Measurements from ENCODE around the gene RELL2.

The RELL2 gene

DNA sequence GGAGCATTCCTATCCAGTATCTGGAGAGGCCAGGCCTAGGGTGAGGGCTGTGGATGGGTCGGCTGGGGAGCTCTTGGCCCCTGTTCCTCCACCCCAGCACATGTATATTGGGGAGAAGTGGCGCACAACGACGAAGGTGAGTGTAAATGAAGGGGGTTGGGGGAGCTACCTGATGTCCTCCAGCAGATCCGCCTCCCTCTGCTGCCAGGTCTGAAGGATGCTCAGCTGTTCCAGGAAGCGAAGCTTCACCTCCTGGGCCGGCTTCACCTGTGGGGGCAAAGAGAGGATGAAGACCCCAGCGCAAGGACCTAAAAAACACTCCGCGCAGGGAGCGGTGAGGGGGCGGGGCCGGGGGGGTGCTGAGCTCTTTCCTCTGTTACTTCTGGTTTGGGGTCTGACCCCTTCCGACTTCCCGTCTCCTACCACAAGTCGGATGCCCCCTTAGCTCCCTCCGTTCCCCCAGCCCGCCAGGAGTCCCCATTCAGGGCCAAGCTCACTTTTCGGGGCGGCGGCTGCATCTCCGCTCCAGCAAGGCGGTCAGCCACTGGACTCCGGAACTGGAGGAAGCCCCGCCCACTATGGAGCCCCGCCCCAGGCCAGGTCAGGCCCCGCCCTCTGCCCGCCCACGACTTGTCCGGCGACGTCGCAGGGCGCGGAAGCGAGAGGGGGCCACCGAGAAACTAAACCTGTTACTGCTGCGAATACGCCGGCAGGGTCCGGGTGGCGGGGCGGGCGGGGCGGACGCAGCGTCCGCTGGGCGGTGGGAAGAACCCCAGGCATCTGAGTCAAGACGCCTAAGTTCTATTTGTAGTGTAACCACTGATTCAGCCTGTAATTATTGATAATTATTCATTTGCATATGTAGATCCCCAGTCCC, 14.3 kb downstream of the RELL2 start, which contains the start of gene FCHSD1:
FCHSD1 (minus strand) TSS at position 568 of the 877 bp plus-strand sequence; CDS start at position 518, 50 bp downstream.
- DNase-seq = peak; percentile 77

DNA sequence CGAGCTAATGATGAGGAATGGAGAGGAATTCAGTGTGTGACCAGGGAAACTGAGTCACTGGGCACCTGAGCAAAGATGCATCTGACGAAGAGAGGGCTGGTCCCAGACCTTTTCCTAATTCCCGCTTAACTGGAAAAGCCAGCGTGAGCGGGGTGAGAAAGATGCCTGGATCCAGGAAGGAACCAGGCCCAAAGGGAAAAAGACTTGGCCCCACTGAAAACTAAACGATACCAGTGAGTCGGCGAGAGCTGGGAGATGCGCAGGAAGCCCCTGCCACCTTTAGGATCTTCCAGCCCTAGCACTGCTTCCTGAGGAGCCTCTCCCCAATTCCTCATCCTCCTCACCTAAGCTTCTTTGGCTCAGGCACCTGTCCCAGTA, 14.9 kb downstream of the RELL2 start:
- no peak for DNase-seq

DNA sequence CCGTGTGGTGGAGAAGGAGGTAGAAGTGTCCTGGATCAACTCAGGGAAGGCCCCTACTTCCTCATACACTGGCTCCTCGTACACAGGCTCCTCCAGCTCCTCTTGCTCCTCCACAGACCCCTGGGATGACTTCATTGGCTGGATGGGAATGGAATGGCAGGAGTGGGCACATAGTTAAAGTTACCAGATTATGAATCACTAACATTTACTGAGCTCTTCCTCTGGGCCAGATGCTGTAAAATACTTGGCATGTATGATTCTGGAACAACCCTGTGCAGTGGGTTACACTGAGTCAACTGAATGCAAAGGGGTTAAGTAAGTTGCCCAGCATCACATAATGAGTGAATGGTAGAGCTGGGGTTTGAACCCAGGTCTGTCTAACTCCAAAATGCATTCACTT, 17.5 kb downstream of the RELL2 start:
- no peak for DNase-seq

DNA sequence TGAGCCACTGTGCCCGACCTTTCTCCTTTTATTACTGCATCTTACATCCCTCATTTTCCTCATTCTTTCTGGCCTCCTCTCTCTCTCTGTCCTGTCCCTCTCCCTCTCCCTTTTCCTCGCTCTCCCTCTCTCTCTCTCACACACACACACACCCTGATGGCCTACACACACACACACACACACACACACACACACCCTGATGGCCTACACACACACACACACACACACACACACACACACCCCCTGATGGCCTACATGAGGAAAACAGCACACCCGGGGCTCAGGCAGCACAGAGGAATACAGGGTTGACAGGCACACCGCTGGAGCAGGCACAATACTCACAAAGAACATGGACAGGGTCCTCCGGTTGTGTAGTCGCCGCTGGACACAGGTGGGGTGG, 18.2 kb downstream of the RELL2 start:
- no peak for DNase-seq

DNA sequence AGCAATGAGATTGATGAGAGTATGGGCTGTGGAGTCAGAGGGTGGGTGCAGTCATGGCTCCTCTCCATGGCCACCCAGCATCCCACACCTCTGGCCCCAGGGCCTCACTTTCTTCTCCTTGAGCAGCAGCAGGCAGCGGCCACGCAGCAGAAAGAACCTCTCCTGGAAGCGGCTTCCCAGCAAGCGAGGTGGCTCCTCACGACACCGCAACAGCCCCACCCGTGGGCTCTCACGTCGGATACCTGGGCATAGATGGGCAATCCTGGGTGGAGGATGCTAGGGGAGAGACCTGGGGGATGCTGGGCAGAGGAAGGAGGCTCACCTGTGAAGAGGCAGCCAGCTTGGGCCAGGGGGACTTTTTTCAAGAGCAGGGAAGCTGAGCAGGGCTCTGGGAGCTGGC, 19.6 kb downstream of the RELL2 start:
- DNase-seq = no peak

DNA sequence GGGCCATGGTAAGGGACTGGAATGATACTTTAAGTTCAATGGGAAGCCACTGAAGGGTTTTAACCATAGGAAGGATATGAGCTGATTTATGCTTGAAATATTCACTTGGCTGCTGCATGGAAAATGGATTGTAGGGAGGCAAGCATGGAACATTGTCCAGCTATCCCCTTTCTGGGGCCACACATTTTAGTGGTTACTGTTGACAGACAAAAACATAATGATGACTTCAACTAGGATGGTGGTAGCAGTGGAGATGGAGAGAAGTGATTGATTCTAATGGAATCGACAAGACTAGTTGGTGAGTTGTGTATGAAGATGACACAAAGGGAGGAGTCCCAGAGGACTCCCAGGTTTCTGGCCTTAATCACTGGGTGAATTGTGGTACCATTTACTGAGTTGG, 20.6 kb downstream of the RELL2 start:
- DNase-seq = no peak

DNA sequence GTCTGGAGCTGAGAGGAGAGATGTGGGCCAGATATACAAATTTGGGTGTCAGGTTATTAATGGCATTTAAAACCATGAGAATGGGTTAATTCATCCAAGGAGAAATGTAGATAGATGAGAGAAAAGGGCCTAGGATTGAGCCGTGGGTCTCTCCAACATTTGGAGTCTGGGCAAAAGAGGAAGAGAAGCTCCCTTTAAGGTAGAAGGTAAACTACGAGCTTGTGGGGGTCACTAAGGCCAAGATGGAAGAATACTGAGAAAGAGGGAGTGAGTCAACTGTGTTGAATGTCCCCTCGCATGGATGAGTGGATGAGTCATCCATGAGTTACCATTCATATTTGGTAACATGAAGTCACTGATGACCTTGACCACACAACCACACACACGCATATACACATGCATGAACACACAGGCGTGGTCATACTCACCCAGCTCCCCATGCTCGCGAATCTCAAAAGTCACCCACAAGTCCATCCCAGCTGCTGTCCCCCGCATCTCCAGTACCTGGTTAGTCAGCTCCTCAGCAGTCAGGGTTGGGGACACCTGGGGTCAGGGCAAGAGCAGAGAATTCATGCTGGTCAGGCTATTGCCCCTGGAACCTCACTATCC, 21.2 kb downstream of the RELL2 start:
- no peak for DNase-seq

DNA sequence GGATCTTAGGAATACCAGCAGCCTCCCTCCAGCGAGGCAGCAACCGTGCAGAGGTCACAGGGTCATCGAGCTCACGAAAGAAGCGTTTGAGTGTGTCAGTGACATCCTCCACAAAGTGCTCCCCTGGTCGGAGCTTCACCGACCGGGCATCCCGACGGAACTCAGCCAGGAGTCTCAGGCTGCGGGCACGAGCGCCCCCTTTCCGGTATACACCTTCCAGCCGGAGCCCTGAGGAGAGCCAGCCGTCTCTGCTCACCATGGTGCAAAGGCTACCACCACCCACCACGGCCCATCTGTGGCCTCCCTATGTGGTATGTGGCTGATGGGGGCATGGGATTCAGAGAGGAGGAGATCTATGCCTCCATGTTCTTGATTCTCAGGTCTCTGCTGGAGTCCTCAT, 25.2 kb downstream of the RELL2 start:
- no peak for DNase-seq

DNA sequence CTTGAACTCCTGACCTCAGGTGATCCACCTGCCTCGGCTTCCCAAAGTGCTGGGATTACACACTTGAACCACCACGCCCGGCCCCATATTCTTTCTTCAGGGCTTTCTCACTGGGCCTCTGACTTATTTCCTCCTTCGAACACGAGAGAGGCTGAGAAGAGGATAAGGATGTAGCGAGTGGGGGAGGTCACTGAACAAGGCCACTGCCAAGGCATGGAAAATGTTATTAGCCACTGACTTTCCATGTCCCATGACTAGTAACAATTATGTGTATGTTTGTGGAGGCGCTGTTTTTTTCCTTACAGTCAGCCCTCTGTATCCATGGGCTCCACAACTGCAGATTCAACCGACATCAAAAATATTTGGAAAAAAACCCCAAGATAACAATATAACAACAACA, 26.7 kb downstream of the RELL2 start:
- DNase-seq = no peak

DNA sequence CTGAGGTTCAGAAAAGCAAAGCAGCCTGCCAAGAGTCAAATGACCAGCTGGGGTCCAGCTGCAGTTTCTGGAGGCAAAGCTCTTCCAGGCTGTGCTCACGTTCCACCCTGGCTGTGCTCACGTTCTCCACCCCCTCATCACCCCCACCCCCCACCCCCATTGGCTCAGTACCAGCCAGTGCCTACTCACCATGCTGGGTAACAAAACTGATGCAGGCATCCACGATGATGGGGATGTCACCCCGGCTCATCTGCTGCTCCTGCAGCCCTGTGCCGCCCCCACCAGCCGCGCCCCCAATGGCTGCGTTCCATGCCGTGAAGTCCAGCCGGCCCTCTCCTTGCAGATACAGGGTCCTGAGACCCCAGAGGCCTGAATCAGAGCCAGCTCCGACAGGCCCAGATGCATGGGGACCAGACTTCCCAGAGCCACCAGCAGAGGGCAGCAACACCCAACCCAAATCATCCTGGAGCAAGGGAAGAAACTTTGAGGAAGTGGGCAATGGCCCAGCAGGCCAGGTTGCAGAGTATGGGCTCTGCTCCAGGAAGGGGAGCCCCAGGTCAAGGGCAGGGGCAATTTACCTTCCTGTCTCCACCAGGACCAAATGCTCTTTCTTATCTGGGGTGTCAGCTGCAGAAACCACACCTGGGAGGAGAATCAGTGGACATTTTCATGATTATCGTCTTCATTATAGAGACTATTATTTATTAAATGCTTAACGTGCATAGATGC, 28.1 kb downstream of the RELL2 start:
- DNase-seq = peak; percentile 64

DNA sequence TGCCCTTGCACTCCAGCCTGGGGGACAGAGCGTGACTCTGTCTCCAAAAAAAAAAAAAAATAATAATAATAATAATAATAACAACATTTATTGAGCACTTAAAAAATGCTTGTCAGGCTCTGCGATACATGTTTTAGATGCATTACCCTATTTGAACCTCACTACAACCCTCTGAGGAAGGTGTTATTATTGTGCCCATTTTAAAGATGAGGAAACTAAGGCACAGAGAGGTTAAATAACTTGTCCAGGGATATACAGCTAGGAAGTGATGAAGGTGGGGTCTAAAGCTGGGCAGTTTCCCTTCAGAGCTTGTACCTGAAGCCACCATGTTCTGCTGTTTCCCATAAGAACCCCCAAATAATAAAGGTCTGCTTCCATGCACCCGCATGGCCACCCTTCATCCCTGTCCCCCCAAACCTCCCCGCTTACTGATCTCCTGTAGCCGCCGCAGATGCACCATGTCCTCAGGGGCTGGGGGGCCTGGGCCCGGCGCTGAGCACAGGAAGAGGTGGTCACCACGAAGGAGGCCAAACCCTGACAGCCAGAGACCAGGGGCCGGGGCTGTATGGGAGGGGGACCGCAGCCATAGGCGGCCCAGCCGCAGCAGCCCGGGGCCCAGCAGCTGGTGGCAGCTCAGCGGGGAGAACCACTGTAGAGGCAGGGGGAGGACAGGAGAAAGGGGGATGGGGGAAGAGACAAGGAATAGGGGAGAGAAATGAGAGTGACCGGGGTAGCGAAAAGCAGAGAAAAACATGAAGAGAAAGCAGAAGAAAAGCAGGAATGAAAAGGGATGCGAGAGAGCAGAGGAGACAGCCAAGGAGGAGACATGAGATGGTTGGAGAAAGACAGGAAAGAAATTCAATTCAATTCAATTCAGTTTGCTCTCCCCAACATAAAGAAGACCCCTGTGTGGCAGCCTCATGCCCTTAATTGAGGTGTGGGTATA, 29.5 kb downstream of the RELL2 start:
- no peak for DNase-seq

DNA sequence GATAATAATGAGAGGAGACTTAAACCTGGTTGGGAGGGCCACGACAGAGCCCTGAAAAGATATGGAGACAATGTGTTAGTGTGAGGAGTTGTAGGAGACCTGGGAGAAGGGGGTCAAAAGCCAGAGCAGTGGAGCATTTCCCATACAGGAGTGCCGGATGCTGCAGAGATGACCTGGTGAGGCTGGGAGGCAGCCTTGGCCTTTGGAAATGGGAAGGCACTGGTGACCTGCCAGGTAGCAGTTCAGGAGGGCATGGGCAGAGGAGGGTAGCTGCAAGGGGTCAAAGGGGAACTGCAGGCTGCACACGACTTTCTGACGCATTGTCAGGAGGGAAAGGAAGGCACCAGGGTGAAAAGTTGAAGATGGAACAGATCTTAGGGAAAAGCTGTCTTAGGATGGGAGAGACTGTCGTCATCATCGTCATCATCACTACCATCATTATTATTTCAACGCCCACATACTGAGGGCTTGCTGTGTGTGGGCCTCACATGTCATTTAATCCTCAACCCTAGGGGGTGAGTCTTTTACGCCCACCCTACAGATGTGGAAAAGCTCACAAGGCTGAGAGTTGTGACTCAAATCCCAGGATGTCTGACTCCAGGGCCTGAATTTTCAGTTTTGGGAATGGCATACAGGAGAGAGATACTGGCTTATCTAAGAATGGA, 31.9 kb downstream of the RELL2 start:
- no peak for DNase-seq

DNA sequence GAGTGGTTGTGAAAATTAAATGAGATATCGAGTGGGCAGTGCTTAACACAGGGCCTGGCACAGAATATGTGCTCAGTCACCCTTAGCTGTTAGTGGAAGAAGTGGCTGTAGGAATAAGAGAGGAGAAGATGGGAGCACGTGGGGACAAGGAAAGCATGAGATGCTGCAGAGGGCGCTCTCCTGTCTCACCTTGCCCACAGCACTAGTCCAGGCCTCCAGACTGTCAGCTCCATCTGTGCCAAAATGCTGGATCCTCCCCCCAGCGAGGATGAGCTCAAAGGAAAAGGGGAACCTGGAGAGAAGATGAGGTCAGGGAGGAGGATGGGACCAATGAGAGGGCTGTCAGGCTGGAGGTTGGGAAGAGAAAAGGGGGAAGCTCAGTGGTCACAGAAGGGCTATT, 32.7 kb downstream of the RELL2 start:
- DNase-seq = no peak

DNA sequence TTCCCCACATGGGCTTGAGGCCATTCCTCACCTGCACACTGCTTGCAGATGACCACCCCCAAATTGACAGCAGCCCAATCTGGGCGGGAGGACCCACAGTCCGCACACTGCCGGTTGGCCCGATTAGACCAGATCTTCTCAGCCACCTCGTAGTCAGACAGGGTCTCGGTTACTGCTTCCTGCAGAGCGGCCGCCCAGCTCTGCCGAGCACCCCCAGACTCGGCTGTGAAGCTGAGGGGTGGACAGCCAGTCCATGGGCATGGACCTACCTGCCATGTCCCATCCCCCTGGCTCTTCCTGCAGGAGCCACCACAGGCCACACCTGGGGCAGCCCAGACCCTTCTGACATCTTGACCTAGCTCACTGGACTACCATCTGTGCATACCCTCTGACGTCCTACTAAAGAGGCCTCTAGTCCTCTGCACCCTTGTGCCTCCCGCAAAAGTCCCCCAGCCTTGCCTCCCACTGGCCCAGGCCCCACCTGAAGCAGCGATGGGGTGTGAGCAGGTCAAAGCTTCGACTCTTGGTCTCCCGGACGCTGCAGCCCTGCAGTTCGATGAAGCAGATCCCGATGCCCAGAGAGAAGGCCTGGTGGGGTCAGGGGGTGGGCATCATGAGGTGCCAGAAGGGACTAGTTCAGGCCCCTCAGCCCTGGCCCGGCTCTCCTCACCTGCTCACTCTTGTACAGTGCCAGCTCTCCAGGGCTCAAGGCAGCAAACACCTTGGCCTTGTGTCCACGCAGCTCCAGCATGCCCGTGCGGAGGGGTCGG, 35.5 kb downstream of the RELL2 start:
- DNase-seq = no peak

DNA sequence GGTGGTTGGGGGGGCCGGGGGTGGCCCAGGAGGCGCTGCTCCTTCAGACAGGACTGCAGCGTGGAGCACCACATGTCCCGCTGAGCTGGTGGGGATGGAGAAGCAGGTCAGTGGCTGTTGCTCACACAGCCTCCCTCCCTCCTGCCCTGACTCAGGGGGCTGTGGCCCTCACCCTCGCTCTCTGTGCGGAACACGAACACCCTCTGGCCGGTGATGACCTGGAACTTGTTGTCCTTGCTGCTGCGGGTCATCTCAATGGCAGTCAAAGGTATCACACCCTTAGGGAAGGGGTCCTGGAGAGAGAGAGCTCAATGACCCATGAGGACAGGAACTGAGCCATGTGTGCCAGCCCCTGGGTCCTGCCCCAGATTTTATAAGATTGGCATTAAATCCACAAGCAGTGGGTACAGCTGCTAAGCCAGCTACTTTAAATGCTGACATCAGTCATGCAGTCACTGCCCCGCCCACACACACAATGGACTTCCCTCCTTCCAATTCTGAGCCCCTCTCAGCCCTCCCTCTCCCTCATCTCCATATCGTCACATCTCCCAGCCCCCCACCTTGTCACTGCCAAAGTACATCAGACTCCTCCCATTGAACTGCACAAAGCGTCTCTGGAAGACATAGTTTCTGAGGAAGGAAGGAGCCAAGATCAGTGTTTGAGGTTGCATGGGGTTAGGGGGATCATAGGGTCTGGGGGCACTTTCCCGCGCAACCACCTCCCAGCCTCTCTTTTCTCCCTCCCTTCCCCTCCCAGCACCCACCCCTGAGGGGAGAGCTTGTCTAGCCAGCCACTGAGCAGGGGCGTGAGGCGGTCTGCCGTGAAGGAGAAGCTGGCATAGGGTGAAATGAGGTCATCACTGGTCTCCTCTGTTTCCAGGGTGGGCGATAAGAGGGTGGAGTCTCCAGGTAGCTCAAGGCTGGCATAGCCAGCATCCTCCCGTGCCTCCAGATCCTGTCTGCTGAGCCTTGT, 36.3 kb downstream of the RELL2 start:
- no peak for DNase-seq

DNA sequence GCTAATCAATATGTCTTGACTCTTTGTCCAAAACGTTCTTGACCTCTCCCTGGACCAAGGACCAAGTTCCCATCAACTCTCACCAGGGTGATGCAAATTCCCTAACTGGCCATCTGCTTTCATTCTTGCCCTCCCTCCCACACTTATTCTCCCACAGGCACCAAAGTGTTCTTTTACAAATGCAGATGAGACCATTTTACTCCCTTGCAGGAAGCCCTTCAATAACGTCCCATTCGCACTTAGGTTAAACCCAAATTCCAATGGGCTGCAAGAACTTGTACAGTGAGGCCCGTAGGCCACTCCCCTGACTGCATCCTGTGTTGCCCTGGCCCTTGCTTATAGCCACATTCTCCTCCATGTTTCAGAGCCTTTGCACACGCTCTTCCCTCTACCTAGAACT, 38.0 kb downstream of the RELL2 start:
- DNase-seq = no peak

DNA sequence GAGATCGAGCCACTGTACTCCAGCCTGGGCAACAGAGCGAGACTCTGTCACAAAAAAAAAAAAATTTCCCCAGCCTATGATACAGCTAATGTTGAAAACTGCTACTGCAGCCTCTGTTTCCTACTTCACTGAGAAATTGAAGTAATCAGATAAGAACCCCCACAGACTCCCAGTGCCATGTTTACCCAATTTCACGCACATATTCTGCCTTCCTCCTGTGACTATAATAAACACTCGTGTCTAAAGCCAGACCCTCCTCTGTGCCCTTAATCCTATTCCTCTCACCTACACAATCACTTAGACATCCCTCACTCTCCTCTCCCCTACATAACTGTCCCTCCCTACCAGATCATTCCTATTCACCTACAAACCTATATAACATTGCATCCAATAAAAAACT, 38.9 kb downstream of the RELL2 start:
- DNase-seq = no peak

DNA sequence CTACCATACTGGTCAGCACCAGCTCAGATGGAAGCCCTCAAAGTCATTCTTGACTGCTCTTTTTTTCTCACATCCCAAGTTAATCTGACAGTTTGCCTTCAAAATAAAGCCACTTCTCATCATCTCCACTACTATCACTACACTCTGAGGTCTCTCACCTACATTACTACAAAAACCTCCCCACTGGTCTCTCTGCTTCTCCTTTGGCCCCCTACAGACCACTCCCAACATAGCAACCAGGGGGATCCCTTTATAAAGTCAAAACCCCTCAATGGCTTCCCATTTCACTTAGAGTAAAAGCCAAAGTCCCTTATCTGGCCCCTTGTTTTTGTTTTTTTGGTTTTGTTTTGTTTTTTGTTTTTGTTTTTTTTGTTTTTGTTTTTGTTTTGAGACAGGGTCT, 40.6 kb downstream of the RELL2 start:
- no peak for DNase-seq

DNA sequence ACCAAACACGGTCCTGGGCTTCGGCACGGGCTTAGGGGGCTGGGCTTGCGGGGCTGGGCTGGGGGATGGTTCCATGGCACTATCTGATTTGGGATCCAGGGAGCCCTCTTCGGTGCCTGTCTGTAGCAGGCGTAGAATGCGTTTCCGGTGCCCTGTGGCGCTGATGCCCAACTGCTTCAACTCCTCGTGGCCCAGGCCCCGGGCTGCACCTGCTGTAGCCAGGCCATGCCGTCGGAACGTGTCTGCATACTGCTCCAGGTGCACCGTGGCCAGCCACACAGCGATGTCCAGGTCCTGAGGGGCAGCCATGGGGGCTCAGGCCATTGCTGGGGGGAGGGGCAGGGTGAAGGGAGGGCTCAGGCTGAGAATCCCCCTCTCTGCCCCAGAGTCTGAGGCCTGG, 43.4 kb downstream of the RELL2 start:
- DNase-seq = no peak

DNA sequence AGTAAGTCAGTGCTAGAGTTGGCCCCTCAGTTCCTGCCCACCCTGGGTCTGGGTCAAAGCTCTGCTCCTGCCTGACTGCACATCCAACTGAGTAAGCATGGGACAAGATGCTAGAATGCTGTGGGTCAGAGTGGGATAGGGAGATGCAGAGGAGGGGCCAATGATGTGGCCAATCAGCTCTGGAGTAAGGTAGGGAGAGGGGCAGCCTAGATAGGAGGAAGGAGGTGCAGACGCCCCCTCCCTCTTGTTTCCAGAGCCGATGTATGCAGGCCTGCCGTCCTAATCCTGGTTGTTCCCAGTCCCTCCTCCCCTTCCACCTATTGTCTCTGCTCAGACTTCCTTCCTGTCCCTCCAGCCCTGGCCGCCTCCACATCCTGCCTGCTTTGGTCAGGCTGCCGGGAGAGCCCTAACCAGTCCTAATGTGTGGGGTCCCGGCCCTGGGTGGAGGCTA, 44.0 kb downstream of the RELL2 start:
- DNase-seq = no peak

All from T-helper 9 cell (primary cell).